Kidney (tissue), 14 donors: ENCODE results near the gene ADGRL3. TPM values are rescaled to one million over a fixed set of nuclear protein-coding genes. Genes with fewer than 3 reads are reported as not detected.

Experiments
- DNase-seq, 5 donors: peaks; one replicate each; pipeline ENCODE4 v3.0.0-alpha.2; 2013 to 2020
- FAIRE-seq: peaks from 2 replicates; lab custom pipeline; 2012; peaks lifted over from hg19 to GRCh38; lab: Jason Lieb, UNC
- H3K27ac ChIP-seq, 2 donors: one replicate each; pipeline ENCODE4 v1.7.0; 2013; ENCODE audit warnings: low read depth in 2 of 2, low read length in 2 of 2, inconsistent platforms in 1 of 2
- H3K27me3 ChIP-seq: one replicate; pipeline ENCODE4 v1.7.1; 2013; ENCODE audit warnings: low read length, inconsistent platforms; ENCODE audit not compliant: control insufficient read depth, insufficient read depth
- H3K36me3 ChIP-seq, 3 donors: one replicate each; pipeline versions ENCODE4 v1.7.0 to v1.7.1; 2013; ENCODE audit warnings: low read length in 3 of 3, control low read depth in 1 of 3, inconsistent platforms in 1 of 3; ENCODE audit not compliant: insufficient read depth in 3 of 3, control insufficient read depth in 2 of 3
- H3K4me1 ChIP-seq, 3 donors: one replicate each; pipeline versions ENCODE4 v1.7.0 to v1.7.1; 2013; ENCODE audit warnings: low read length in 3 of 3, inconsistent platforms in 1 of 3, low read depth in 1 of 3; ENCODE audit not compliant: control insufficient read depth in 2 of 3, insufficient read depth in 2 of 3
- H3K4me3 ChIP-seq, 3 donors: one replicate each; pipeline versions ENCODE4 v1.7.0 to v1.8.1; 2013; ENCODE audit warnings: low read length in 3 of 3, control low read depth in 1 of 3, inconsistent platforms in 1 of 3
- H3K9ac ChIP-seq, 3 donors: one replicate each; pipeline versions ENCODE4 v1.7.0 to v1.7.1; 2013; ENCODE audit warnings: low read length in 3 of 3, control low read depth in 1 of 3, inconsistent platforms in 1 of 3
- H3K9me3 ChIP-seq, 3 donors: one replicate each; pipeline versions ENCODE4 v1.7.0 to v1.7.1; 2013; ENCODE audit warnings: low read length in 3 of 3, control low read depth in 1 of 3, inconsistent platforms in 1 of 3; ENCODE audit not compliant: control insufficient read depth in 2 of 3, insufficient read depth in 1 of 3
- CTCF ChIP-seq: IDR thresholded peaks from 3 replicates; pipeline ENCODE4 v1.5.1; 2012; ENCODE audit warnings: mild to moderate bottlenecking, moderate library complexity, borderline replicate concordance; ENCODE audit not compliant: insufficient read depth; ENCODE audit errors: extremely low read depth
- intact Hi-C: fragments of 100-400 bp; cut with DNase I; formaldehyde crosslinking; loops from one replicate; pipeline ENCODE4 v1.11.1; 2022
- polyA plus RNA-seq: library from polyadenylated mRNA; stranded (reverse); fragments of 350-450 nt; fragmentation: Illumina TruSeq; extraction: RNeasy Lipid Tissue Mini Kit (QIAGEN cat#74804); gene quantifications from one replicate; pipeline ENCODE4 v1.2.3, GENCODE V29; 2014; ENCODE audit warnings: low read depth, low replicate concordance; ENCODE audit not compliant: insufficient read depth
- total RNA-seq: library from RNA; stranded (reverse); fragmentation: NEBNext Ultra II Directional; extraction: Animal tissue kit (Norgen Biotek cat#: 25700); gene quantifications from one replicate; pipeline ENCODE4 v1.2.1, GENCODE V29; 2021
- donor health status: control.
- donor health status: control.
- donor health status: control.
- donor health status: control.
- donor health status: control.
- donor health status: DM: yes; HTN: yes; CAD: no.
- donor health status: Normal renal cell carcinoma (clear cell type).

The ADGRL3 gene
- total and polyA plus RNA-seq, 2 donors from 2014 or later: 1.3 to 8.9 TPM

DNA sequence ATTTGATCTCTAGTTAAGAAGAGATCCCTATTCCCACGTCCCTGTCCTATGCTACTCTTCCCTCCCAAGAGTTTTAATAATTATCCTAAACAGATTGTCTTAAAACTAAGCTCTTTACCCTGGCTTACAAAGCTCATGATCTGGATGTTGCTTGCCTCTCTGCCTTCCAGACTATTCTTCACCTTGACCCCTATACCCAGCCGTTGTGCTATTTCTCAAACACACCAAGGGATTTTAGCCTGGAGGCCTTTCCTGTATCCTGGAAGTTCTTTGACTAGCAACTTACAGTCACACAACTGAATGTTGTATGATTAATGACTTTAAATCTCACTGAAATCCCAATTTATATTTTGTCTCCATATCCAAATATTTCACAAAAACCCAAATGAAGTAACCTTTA is 314.9 kb downstream of the ADGRL3 start:
- Histone ChIP-seq H3K4me3 (no peak overlapping the region), H3K9ac (no peak overlapping the region), H3K9me3 (no peaks in the 10 kb centered on the region), H3K36me3 (no peaks in the 10 kb centered on the region), H3K27ac (no peak overlapping the region), H3K4me1 (no peaks in the 10 kb centered on the region), H3K27me3 (no peaks in the 10 kb centered on the region)
- intact Hi-C loops: no loop called here
- no peak for FAIRE-seq
- no peak for TF ChIP-seq CTCF
- no peak for DNase-seq

DNA sequence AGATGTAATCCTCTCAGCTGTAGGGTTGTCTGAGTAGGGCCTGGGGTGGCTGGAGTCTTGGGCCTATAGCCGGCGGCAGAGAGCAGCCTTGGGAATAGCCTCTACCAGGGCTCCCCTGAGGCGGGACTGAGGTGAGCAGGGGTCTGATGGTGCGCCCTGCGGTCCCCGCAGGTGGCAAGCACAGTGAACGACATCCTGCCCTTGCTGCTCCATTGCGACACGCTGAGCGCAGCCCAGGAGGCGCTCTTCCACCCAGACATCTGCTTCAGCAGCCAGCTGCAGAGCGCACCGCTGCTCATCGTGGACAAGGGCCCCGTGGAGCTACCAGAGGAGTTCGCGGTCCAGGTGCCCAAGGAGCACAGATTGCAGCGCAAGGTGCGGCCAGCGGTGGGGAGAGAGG is 317.0 kb downstream of the ADGRL3 start:
- H3K4me3 ChIP-seq: no peak overlapping the region
- DNase-seq: peak in 3 of 5 donors; percentile 16 to 59 (median 46)
- intact Hi-C loops: no loop called here
- no peaks in the 10 kb centered on the region for H3K27me3 ChIP-seq
- no peaks in the 10 kb centered on the region for H3K4me1 ChIP-seq
- no peak for TF ChIP-seq CTCF
- FAIRE-seq: no peak
- no peak overlapping the region for H3K9ac ChIP-seq
- no peaks in the 10 kb centered on the region for H3K9me3 ChIP-seq
- H3K36me3 ChIP-seq: no peaks in the 10 kb centered on the region
- no peak overlapping the region for H3K27ac ChIP-seq

DNA sequence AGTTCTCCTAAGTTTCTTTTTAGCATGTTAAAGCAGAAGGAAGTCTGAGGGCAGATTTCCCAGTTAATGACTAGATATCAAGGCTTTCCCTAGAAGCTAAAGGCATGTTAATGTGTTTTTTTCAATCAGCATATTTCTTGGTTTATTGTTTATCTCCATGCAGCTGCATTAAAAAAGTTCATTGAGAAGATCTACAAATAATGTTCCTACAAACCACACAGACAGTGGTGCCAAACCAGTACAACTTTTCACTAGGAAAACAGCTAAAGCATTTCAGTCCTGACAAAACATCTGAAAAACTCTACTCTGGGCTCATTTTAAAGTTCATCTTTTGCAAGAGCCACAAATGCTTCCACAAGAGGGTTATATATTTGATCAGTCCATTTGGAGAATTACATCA is 320.0 kb downstream of the ADGRL3 start:
- no peak for FAIRE-seq
- DNase-seq: no peak
- TF ChIP-seq CTCF: no peak
- Histone ChIP-seq H3K9ac (no peak overlapping the region), H3K27ac (no peak overlapping the region), H3K9me3 (no peaks in the 10 kb centered on the region), H3K4me3 (no peak overlapping the region), H3K4me1 (no peaks in the 10 kb centered on the region), H3K36me3 (no peaks in the 10 kb centered on the region), H3K27me3 (no peaks in the 10 kb centered on the region)
- intact Hi-C loops: no loop called here

DNA sequence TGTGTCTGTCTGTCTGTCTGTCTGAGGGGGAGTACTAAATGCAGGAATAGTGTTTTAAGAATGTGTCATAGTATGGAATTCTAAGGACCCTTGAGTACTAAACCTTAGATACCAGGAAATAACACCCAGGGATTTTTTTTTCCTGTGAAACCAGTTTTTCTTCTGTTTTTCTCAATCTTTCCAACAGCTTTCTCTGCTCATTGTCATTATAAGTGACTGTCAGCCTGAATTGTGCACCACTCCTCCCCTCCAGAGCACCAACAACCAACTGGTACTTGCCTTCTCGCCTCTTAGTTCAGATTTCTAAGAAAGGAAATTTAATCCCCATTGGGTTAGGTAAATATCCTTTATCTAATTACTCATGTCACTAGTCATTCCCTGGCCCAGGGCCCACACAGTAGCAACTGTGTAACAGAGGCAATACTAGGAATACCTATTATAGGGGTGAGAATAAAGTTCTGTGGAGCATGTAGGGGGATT is 320.6 kb downstream of the ADGRL3 start:
- no peaks in the 10 kb centered on the region for H3K9me3 ChIP-seq
- TF ChIP-seq CTCF: no peak
- H3K9ac ChIP-seq: no peak overlapping the region
- intact Hi-C loops: no loop called here
- H3K36me3 ChIP-seq: no peaks in the 10 kb centered on the region
- no peak overlapping the region for H3K27ac ChIP-seq
- H3K4me3 ChIP-seq: no peak overlapping the region
- FAIRE-seq (no peak), DNase-seq (peak in 4 of 5 donors; percentile 39 to 86 (median 62))
- no peaks in the 10 kb centered on the region for H3K27me3 ChIP-seq
- H3K4me1 ChIP-seq: no peaks in the 10 kb centered on the region
